Measurements from ENCODE around the gene NR2F1-AS1. TPM values are rescaled to one million over a fixed set of nuclear protein-coding genes. Genes with fewer than 3 reads are reported as not detected.

The NR2F1-AS1 gene
- total RNA-seq, 2 experiments from 2014 or later = not detected

DNA sequence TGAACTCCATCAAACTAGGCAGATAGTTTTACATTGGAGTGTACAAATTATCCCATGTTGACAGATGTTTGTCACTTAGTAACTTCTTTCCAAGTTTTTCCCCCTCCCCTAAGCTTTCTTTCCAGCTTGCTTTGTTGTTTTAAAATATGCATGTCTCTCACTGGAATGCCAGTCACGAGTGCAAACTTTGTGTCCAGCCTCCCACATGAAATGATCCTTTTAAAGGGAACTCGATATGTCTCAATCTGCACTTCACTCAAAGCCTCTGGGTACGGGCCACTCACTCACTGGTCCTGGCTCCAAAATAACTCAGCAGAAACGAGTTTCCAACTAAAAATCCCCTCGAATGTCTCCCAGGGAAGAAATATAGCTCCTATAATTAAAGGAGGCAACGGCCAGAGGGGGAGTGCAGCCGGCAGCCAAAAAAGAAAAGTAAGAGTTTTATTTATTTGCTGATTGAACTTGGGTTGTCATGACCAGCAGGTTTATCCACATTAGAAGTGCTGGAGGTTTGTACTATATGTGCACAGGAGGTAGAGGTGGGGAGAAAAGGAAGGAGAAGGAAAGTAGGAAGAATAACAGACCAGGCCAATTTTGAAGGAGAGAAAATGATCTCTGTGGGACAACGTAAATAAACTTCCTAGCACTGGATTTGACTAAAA is 19.5 kb upstream of the NR2F1-AS1 start:
- CTCF ChIA-PET = interaction anchor here (1.7 kb wide), 1 partner anchor 201 kb away, joined by 5 read pairs; no protein-coding TSS in a partner anchor
- Mint-ChIP-seq H3K9me3 (ENCODE audit: low read depth) (peaks cover 2% of the 10 kb centered on the region), H3K27ac (no peak overlapping the region), H3K27me3 (peaks cover 41% of the 10 kb centered on the region), H3K36me3 (peaks cover 5% of the 10 kb centered on the region), H3K4me1 (peaks cover 6% of the 10 kb centered on the region), H3K4me3 (no peak overlapping the region)
- ATAC-seq = no peak
- DNase-seq = no peak

DNA sequence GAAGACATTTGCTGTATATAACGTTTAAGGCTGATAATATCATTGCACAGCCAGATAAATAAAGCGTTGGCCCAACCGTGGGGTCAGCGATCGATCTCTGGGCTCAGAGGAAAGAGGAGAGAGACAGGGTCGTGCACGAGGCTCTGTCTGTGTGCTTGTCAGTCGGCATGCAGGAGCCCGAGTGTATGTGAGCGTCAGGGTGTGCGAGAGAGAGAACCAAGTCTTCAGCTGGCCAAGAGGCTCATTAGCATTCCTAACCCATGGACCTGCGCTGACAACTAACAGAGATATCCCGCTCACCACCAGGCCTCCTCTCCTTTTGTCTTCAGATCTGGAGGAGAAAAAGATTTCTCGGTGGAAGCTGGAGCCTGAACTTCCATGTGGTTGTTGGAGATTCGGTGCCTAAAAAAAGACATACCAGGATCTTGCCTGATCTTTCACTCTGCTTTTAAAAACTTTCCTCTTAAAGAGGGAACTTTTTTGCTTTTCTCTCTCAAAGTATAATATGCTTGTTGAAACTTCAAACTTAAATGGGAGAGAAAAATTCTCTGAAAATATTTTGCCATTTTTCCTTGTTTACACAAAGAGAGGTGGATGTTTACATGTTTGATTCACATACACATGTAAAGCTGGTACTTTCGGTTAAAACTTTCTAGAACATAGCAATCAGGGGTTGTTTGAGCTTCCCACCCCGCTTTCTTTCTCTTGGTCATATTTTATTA is 18.5 kb upstream of the NR2F1-AS1 start:
- H3K4me3 Mint-ChIP-seq = no peak overlapping the region
- no peak for ATAC-seq
- peaks cover 6% of the 10 kb centered on the region for H3K36me3 Mint-ChIP-seq
- H3K27ac Mint-ChIP-seq = no peak overlapping the region
- DNase-seq = no peak
- peaks cover 2% of the 10 kb centered on the region for H3K9me3 Mint-ChIP-seq (ENCODE audit: low read depth)
- H3K4me1 Mint-ChIP-seq = peaks cover 5% of the 10 kb centered on the region
- CTCF ChIA-PET = interaction anchor here (1.7 to 1.8 kb wide), 2 partner anchors 8 to 202 kb away, joined by 4 to 5 read pairs; no protein-coding TSS in a partner anchor
- H3K27me3 Mint-ChIP-seq = peaks cover 41% of the 10 kb centered on the region

DNA sequence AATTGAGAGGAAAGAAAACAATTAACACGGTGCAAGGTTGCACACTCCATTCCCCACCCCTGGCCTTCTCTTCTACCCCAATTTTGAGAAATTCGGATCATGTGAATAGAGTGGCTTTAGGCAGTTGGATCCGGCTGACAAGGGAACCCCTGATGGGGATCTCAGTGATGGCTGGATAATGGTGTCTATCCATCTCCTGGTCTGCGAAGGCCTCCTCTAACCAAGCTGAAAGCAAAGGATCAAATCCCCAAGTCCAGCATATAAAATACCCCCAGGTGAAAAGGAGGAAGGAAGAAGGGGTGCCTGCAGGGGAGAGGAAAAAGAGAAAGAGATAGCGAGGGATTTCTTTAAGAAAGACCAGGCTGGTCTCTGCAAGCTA is 18.0 kb upstream of the NR2F1-AS1 start:
- peaks cover 2% of the 10 kb centered on the region for H3K9me3 Mint-ChIP-seq (ENCODE audit: low read depth)
- H3K27me3 Mint-ChIP-seq = peaks cover 42% of the 10 kb centered on the region
- peaks cover 7% of the 10 kb centered on the region for H3K36me3 Mint-ChIP-seq
- no peak overlapping the region for H3K4me3 Mint-ChIP-seq
- DNase-seq (no peak), ATAC-seq (no peak)
- H3K4me1 Mint-ChIP-seq = peaks cover 5% of the 10 kb centered on the region
- no peak overlapping the region for H3K27ac Mint-ChIP-seq
- CTCF ChIA-PET = interaction anchor here (1.2 to 1.8 kb wide), 3 partner anchors 8 to 202 kb away, joined by 4 to 5 read pairs (median 4); no protein-coding TSS in a partner anchor

DNA sequence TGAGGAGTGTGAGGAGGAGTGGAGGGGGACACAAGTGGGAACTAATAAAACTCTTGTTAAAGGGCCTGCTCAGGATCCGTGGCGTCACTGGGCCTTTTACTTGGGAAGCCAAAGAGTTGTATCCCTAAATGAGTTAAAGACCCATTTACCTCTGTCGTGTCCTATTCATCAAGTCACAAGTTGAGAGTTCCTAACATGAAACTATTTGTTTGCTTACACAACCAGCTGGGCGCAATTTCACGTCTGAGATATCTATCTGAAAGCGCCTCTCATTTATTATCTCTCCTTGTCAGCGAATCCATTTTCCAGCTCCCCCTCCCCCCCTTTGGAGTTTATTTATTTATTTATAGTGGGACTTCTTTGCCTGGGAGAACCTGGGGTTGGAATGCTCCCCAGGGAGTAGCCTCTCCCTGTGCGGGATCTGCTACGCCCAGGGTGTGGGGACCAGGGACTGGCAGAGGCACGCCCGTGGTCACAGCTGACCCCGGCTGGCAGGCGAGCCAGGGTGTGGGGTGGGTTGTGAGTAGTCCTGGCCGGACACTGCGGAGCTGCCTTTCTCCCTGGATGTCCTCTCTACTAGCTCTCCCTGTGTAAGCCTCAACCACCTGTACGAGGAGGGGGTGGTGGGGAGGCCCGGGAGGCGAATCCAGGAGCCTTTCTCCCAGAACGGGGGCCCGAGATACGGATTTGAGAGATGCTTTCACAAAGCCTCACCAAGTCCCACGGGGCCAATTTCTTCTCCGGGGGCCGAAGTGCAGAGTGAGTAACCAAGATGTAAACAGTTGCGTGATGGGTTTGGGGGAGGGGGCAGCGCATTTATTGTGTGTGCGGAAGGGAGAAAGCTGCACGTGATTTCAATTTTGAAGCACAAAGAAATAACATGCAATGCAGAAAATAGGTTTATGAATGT is 17.3 kb upstream of the NR2F1-AS1 start:
- DNase-seq (no peak), ATAC-seq (no peak)
- CTCF ChIA-PET = interaction anchor here (1.1 to 1.8 kb wide), 5 partner anchors 9 to 203 kb away, joined by 4 to 5 read pairs (median 4); no protein-coding TSS in a partner anchor
- Mint-ChIP-seq H3K4me3 (no peak overlapping the region), H3K27ac (no peak overlapping the region), H3K4me1 (peaks cover 3% of the 10 kb centered on the region), H3K36me3 (peaks cover 7% of the 10 kb centered on the region), H3K27me3 (peaks cover 49% of the 10 kb centered on the region), H3K9me3 (ENCODE audit: low read depth) (peaks cover 2% of the 10 kb centered on the region)

DNA sequence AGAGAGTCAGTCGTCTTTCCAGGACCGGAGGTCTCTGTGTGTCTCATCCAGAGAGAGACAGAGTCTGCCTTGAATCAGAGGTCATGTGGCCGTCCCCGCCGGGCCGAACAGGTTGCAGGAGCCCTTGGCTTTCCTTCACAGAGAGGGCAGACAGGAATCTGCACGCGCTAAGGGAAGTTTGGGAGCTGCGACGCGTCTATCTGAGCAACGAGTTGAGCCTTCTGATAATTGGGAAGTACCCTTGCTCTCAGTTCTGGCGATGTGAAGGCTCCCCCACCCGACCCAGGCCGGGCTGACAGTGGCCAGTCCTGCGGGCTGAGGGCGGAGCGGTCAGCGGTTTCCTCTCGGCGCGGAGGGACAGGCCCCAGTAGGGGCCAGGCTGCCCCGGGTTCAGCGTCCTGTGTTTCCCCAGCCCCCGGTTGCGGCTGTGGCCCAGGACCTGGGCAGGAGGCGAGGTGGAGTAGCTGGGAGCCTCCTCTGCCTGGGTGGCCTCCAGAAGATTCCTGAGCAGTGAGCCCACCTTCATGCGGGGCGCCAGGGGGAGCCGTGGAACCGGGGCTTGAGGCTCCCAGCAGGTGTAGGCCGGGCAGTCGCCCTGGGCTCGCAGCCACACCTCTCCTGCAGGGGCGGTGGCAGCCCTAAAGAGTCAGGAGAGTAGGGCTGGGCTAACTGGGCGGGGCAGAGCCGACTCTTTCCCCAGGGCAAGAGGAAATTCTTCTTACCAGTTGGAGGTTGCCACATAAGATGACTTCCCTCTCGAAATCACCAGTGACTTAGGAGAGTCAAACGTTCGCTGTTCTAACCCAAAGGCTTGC is 15.9 kb upstream of the NR2F1-AS1 start:
- no peak for DNase-seq
- Mint-ChIP-seq H3K27me3 (peaks cover 62% of the 10 kb centered on the region), H3K9me3 (ENCODE audit: low read depth) (peaks cover 2% of the 10 kb centered on the region), H3K36me3 (peaks cover 7% of the 10 kb centered on the region), H3K4me1 (peaks cover 3% of the 10 kb centered on the region), H3K27ac (no peak overlapping the region), H3K4me3 (no peak overlapping the region)
- no peak for ATAC-seq
- CTCF ChIA-PET = interaction anchor here (1.1 to 1.3 kb wide), 2 partner anchors 10 kb away, joined by 4 to 5 read pairs; no protein-coding TSS in a partner anchor

DNA sequence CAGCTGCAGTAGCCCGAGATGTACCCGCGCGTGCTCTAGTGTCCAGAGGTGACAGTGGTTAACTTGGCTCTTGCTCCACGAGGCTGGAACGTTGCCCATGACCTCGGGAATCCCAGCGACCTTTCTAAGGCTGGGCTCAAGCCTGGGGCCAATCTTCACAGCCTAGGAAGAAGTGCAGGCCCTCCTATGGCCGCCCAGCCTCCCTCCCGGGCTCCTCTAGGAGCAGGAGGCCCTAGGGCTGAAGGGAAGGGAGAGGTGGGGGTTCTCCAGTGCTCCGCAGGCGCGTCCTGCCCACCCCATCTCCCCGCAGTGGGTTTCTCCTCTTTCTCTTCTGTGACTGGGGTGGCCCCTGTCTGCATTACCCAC is 15.3 kb upstream of the NR2F1-AS1 start:
- Mint-ChIP-seq H3K9me3 (ENCODE audit: low read depth) (peaks cover 2% of the 10 kb centered on the region), H3K4me3 (no peak overlapping the region), H3K27ac (no peak overlapping the region), H3K27me3 (peaks cover 68% of the 10 kb centered on the region), H3K36me3 (peaks cover 7% of the 10 kb centered on the region), H3K4me1 (peaks cover 2% of the 10 kb centered on the region)
- DNase-seq = no peak
- ATAC-seq = no peak
- CTCF ChIA-PET = no interaction called here

DNA sequence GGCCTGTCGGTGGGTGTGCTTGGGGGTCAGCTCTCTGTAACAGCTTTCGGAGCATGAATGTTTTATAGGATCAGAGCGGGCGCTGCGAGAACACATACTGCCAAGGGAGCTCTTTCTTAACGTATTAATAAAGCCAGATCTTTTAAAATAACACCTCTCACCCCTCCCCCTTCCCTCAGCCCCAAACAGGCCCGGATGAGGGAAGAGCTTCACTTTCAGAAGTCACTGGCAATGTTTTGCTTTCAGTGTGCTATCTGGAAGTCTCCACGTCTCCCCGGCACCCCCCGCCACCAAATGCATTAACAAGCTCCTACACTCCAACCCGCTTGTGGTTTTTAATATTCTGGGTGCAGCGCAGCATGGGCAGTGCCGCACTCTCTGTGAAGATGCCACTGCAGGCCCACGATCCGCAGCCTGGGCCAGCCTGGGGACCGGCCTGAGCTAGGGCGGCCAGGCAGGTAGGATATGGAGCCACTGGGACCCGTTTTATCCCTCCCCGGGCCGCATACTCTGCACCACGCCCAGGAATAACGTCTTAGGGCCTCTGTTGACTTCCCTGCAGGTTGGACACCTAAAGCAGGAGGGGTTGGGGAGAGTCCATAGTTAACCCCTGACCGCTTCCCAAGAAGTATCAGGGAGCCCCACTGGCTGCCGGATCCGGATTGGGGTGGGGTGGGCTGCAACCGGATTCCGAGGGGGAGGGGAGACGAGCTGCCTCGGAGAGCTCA is 14.6 kb upstream of the NR2F1-AS1 start:
- Mint-ChIP-seq H3K9me3 (ENCODE audit: low read depth) (peaks cover 2% of the 10 kb centered on the region), H3K36me3 (peaks cover 7% of the 10 kb centered on the region), H3K4me3 (no peak overlapping the region), H3K27me3 (peaks cover 75% of the 10 kb centered on the region), H3K4me1 (peaks cover 2% of the 10 kb centered on the region), H3K27ac (peak overlapping the region; percentile 55)
- ATAC-seq (no peak), DNase-seq (no peak)
- CTCF ChIA-PET = interaction anchor here (1.1 kb wide), 1 partner anchor 11 kb away, joined by 4 read pairs; no protein-coding TSS in a partner anchor

DNA sequence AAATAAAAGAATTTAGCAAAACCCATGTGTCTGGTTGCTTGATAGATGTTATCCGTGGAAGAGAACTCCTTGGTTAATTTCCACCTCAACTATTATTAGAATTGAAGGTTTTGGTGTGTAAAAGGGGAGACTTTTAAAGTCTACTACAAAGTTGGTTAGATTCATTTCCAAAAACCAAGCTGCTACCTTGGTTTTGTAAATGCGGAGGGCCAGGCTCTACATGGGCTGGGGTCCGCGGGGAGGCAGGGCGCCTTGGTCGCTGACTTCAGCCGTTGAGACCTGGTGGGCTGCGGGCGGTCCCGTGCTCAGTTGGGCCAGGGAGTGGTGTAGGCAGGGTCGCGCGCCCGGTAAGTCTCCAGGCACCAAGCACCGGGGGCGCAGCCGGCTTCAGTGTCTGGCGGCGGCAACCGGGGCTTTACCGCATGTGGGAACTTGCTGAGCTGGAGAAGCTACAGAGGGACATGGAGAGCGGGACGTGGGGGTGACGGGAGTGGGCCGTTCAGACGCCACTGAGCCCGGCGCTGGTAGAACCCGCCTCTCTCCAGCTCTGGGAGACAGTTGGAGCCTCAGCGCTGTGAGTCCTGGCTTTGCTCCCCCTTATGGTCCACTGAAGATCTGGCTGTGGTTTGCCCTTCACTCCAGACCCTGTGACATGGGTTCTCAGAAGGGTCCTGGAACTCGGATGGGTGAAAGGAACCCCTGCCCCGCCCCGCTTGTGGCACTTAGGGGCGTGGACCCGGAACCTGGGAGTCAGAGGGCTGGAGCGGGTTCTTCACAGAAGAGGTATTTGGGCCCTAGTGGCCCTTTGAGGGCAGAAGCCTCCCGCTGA is 13.8 kb upstream of the NR2F1-AS1 start:
- ATAC-seq (no peak), DNase-seq (no peak)
- Mint-ChIP-seq H3K36me3 (peaks cover 7% of the 10 kb centered on the region), H3K4me1 (peaks cover 2% of the 10 kb centered on the region), H3K27ac (no peak overlapping the region), H3K9me3 (ENCODE audit: low read depth) (peaks cover 2% of the 10 kb centered on the region), H3K27me3 (peaks cover 82% of the 10 kb centered on the region), H3K4me3 (no peak overlapping the region)
- CTCF ChIA-PET = interaction anchor here (1.1 kb wide), 1 partner anchor 12 kb away, joined by 4 read pairs; no protein-coding TSS in a partner anchor

DNA sequence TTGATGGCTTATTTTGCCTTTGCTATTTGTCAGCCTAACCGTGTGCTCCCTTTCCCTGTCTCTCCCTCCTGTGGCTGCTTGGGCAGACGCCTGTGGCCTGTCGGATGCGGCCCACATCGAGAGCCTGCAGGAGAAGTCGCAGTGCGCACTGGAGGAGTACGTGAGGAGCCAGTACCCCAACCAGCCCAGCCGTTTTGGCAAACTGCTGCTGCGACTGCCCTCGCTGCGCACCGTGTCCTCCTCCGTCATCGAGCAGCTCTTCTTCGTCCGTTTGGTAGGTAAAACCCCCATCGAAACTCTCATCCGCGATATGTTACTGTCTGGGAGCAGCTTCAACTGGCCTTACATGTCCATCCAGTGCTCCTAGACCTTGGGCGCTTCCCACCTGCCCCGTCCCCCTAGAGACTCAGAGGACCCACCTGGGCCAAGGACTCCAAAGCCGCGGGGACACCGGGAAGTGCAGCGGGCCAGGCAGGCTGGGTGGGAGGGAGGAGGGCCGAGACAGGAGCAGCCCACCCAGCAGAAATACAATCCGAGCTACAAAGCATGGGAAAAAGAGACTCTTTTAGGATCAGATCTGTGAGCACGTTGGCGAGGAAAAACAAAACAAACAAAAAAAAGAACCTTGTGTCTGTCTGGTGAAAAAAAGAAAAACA is 12.6 kb upstream of the NR2F1-AS1 start:
- peaks cover 2% of the 10 kb centered on the region for H3K9me3 Mint-ChIP-seq (ENCODE audit: low read depth)
- no peak overlapping the region for H3K27ac Mint-ChIP-seq
- peaks cover 11% of the 10 kb centered on the region for H3K36me3 Mint-ChIP-seq

DNA sequence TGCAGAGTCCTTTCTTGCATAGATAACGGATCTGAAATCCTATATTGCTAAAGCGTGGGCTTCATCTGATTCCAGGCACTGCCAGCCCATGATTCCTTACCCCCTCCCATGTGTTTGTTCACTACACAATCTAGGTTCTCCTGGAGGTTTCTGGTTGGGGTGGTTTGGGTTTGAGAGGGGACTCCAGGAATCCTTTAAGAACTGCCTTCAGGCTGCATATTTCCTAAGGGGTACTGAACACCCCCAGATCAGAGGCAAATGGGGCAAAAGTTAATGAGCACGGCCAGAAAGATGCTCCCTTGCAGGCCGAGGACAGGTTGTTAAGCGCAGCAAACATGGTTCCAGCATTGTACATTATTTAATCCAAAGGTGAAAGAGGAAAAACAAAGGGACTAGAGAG is 11.9 kb upstream of the NR2F1-AS1 start:
- peaks cover 2% of the 10 kb centered on the region for H3K9me3 Mint-ChIP-seq (ENCODE audit: low read depth)
- H3K27me3 Mint-ChIP-seq = peaks cover 96% of the 10 kb centered on the region
- peaks cover 10% of the 10 kb centered on the region for H3K4me1 Mint-ChIP-seq
- CTCF ChIA-PET = no interaction called here
- peaks cover 12% of the 10 kb centered on the region for H3K36me3 Mint-ChIP-seq
- no peak overlapping the region for H3K27ac Mint-ChIP-seq
- no peak overlapping the region for H3K4me3 Mint-ChIP-seq
- no peak for DNase-seq
- no peak for ATAC-seq

More for the DNA sequence above, 12.6 kb upstream of the NR2F1-AS1 start:
- DNase-seq = no peak
- Mint-ChIP-seq H3K27me3 (peaks cover 94% of the 10 kb centered on the region), H3K4me3 (no peak overlapping the region), H3K4me1 (peaks cover 6% of the 10 kb centered on the region)
- no peak for ATAC-seq
- CTCF ChIA-PET = no interaction called here

DNA sequence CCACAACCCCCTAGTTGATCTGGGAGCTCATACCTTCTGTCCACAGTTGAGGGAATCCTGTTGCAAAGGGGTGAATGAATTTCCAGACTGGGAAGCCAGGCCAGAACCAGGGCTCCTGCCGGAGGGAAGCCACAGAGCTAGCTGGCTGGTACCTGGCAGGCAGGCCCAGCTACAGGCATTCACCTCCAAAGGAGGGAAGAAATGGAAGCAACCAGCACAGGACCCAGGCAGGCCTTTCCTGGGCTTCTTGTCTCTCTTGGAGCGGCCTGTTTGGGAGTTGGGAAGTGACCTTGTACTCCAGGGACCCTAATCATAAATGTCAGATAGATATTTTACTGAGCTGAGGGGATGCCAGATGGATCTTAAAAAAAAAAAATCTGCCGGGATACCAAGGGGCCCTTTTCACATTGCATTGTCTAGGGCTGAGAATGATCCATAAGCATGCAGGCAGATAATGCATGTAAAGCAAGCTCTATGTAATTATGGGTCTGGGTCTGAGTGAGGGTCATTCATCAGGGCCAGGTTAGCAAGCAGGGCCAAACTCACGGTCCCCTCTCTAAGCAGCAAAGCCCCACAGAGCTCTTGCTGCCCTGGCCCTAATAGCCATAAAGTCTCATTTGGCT is 10.4 kb upstream of the NR2F1-AS1 start:
- no peak for ATAC-seq

More for the DNA sequence above, 10.4 kb upstream of the NR2F1-AS1 start:
- Mint-ChIP-seq H3K4me1 (peaks cover 14% of the 10 kb centered on the region), H3K36me3 (peaks cover 15% of the 10 kb centered on the region), H3K27ac (no peak overlapping the region), H3K9me3 (ENCODE audit: low read depth) (peaks cover 2% of the 10 kb centered on the region), H3K4me3 (no peak overlapping the region), H3K27me3 (peaks cover 96% of the 10 kb centered on the region)
- CTCF ChIA-PET = interaction anchor here (1.3 kb wide), 1 partner anchor 16 kb away, joined by 6 read pairs; no protein-coding TSS in a partner anchor
- DNase-seq = no peak

Data from activated CD8-positive, alpha-beta memory T cell treated with anti-CD3 and anti-CD28 coated beads, Interleukin-2, amount 10 ng/mL, durations not matched to agents 7 days and 5 days (primary cell).